Keratinocyte (primary cell): ENCODE results near the gene TRIM26. TPM values are rescaled to one million over a fixed set of nuclear protein-coding genes. Genes with fewer than 3 reads are reported as not detected.

Experiments
- DNase-seq: peaks from one replicate; pipeline ENCODE4 v3.0.0-alpha.2; 2011; ENCODE audit warnings: low read depth, missing footprints, low spot score
- FAIRE-seq: peaks from 2 replicates; lab custom pipeline; 2011; peaks lifted over from hg19 to GRCh38; lab: Jason Lieb, UNC
- H2AFZ ChIP-seq: 2 replicates; pipeline ENCODE4 v1.6.0; 2012; ENCODE audit warnings: low read length, control low read depth, inconsistent platforms; ENCODE audit not compliant: control insufficient read depth
- H3K27ac ChIP-seq: 2 replicates; pipeline ENCODE4 v1.5.1; 2011; ENCODE audit warnings: low read length; ENCODE audit not compliant: control insufficient read depth, insufficient read depth
- H3K27me3 ChIP-seq: 3 replicates; pipeline ENCODE4 v1.6.0; 2011; ENCODE audit warnings: low read length; ENCODE audit not compliant: control insufficient read depth, insufficient read depth; ENCODE audit errors: extremely low read depth
- H3K36me3 ChIP-seq, 2 experiments: 2 replicates in 1 of 2; 3 replicates in 1 of 2; pipeline ENCODE4 v1.5.1; 2011; ENCODE audit warnings: low read length in 2 of 2, mild to moderate bottlenecking in 1 of 2; ENCODE audit not compliant: control insufficient read depth in 2 of 2, insufficient read depth in 2 of 2; ENCODE audit errors: extremely low read depth in 1 of 2
- H3K4me1 ChIP-seq: 3 replicates; pipeline ENCODE4 v1.5.1; 2011; ENCODE audit warnings: low read length; ENCODE audit not compliant: control insufficient read depth, insufficient read depth; ENCODE audit errors: extremely low read depth
- H3K4me2 ChIP-seq: 3 replicates; pipeline ENCODE4 v1.6.0; 2011; ENCODE audit warnings: low read depth, low read length; ENCODE audit not compliant: control insufficient read depth, insufficient read depth; ENCODE audit errors: extremely low read depth
- H3K4me3 ChIP-seq, 3 experiments: fragments of 200-600 bp in 1 of 3; sonication (generic) in 1 of 3; 2 replicates in 2 of 3; 3 replicates in 1 of 3; pipeline ENCODE4 v1.5.1; 2011 to 2016; ENCODE audit warnings: low read length in 3 of 3, mild to moderate bottlenecking in 3 of 3, control low read depth in 2 of 3, inconsistent platforms in 1 of 3, low read depth in 1 of 3, mixed read lengths in 1 of 3, mixed run types in 1 of 3, moderate library complexity in 1 of 3; ENCODE audit not compliant: control insufficient read depth in 2 of 3, insufficient read depth in 2 of 3; ENCODE audit errors: extremely low read depth in 1 of 3
- H3K79me2 ChIP-seq: 2 replicates; pipeline ENCODE4 v1.6.0; 2012; ENCODE audit warnings: low read length; ENCODE audit not compliant: control insufficient read depth, insufficient read depth
- H3K9ac ChIP-seq: 3 replicates; pipeline ENCODE4 v1.6.0; 2011; ENCODE audit warnings: low read length; ENCODE audit not compliant: control insufficient read depth, insufficient read depth; ENCODE audit errors: extremely low read depth
- H3K9me1 ChIP-seq: 3 replicates; pipeline ENCODE4 v1.6.0; 2011; ENCODE audit warnings: low read length; ENCODE audit not compliant: control insufficient read depth, insufficient read depth; ENCODE audit errors: extremely low read depth
- H3K9me3 ChIP-seq: 2 replicates; pipeline ENCODE4 v1.5.1; 2012; ENCODE audit warnings: low read depth, low read length; ENCODE audit not compliant: control insufficient read depth
- H4K20me1 ChIP-seq: 3 replicates; pipeline ENCODE4 v1.6.0; 2011; ENCODE audit warnings: low read length; ENCODE audit not compliant: control insufficient read depth, insufficient read depth; ENCODE audit errors: extremely low read depth
- EZH2 ChIP-seq: IDR thresholded peaks from one replicate; pipeline ENCODE4 v1.6.1; 2012; ENCODE audit warnings: inconsistent platforms, mild to moderate bottlenecking, low read length, moderate library complexity
- dilution Hi-C: fragments of 300-500 bp; cut with MboI; formaldehyde crosslinking; loops from one replicate; pipeline ENCODE4 v1.7.0; 2020; ENCODE audit warnings: low sequenced_read_pairs; ENCODE audit not compliant: extremely low pct_ligation_motif_present
- polyA plus RNA-seq, 5 experiments: library from polyadenylated mRNA; depleted of rRNA in 3 of 5; stranded (reverse) in 3 of 5; stranded (forward) in 1 of 5; unstranded in 1 of 5; fragments of >200 nt; gene quantifications; 1 replicate in 1 of 5; 2 replicates in 3 of 5; 3 replicates in 1 of 5; pipeline versions ENCODE4 v1.2.1 to v1.2.3, GENCODE V29; 2011 to 2012; ENCODE audit warnings: missing spikeins in 2 of 5, low read depth in 1 of 5, low replicate concordance in 1 of 5
- TF ChIP-seq, protein P1 (sequence below), 3 experiments: IDR thresholded peaks in 1 of 3; conservative IDR thresholded peaks in 1 of 3; optimal IDR thresholded peaks in 1 of 3; 2 replicates in 2 of 3; 3 replicates in 1 of 3; pipeline versions ENCODE3 to v1.5.1; 2011; ENCODE audit warnings: low read length in 3 of 3, mild to moderate bottlenecking in 3 of 3, moderate library complexity in 2 of 3, control low read depth in 1 of 3, inconsistent platforms in 1 of 3; ENCODE audit not compliant: insufficient read depth in 2 of 3; ENCODE audit errors: extremely low read depth in 1 of 3

The TRIM26 gene
- polyA plus RNA-seq, 1 donor (not counting 4 experiments of a cell fraction or from before 2014, with no cell fraction given) = 34.7 TPM

DNA sequence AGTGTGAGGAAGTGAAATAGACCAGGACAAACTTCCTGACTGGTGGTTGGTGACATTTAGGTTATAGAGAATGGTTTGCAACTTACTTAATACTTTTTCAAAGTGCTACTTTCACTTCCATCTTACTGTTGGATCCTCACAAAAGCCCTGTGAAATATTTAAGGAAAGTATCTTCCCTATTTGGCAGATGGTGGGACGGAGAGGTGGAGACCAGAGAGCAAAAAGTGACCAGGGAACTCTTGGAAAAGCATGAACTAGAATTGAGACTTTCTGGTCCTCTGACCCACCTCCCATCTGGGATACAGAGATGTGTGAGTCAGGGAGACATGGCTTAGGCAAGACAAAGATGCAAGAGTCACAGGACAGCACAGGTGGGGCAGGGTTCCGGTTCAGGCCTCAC lies 55.2 kb downstream of the TRIM26 start:
- H4K20me1 ChIP-seq = no peaks in the 10 kb centered on the region
- DNase-seq (no peak), FAIRE-seq (no peak)
- dilution Hi-C loops = no loop called here
- no peak overlapping the region for H3K4me3 ChIP-seq
- H3K36me3 ChIP-seq = no peaks in the 10 kb centered on the region
- H3K27ac ChIP-seq = no peak overlapping the region
- TF ChIP-seq, protein P1, sequence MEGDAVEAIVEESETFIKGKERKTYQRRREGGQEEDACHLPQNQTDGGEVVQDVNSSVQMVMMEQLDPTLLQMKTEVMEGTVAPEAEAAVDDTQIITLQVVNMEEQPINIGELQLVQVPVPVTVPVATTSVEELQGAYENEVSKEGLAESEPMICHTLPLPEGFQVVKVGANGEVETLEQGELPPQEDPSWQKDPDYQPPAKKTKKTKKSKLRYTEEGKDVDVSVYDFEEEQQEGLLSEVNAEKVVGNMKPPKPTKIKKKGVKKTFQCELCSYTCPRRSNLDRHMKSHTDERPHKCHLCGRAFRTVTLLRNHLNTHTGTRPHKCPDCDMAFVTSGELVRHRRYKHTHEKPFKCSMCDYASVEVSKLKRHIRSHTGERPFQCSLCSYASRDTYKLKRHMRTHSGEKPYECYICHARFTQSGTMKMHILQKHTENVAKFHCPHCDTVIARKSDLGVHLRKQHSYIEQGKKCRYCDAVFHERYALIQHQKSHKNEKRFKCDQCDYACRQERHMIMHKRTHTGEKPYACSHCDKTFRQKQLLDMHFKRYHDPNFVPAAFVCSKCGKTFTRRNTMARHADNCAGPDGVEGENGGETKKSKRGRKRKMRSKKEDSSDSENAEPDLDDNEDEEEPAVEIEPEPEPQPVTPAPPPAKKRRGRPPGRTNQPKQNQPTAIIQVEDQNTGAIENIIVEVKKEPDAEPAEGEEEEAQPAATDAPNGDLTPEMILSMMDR (optimal IDR thresholded peaks at IDR 0.05 in 1 of 3, IDR thresholded peaks at IDR 0.05 in 1 of 3, conservative IDR thresholded peaks at IDR 0.05 in 1 of 3; ENCODE audit: extremely low read depth in 1 of 3, insufficient read depth in 2 of 3, low read length in 3 of 3) = no peak
- no peak for TF ChIP-seq EZH2
- H3K9me1 ChIP-seq = no peaks in the 10 kb centered on the region
- no peaks in the 10 kb centered on the region for H3K79me2 ChIP-seq
- no peak overlapping the region for H3K4me2 ChIP-seq
- peaks cover 9% of the 10 kb centered on the region for H3K27me3 ChIP-seq
- peaks cover 26% of the 10 kb centered on the region for H3K4me1 ChIP-seq
- no peak overlapping the region for H3K9ac ChIP-seq
- no peak overlapping the region for H2AFZ ChIP-seq
- H3K9me3 ChIP-seq = no peaks in the 10 kb centered on the region

DNA sequence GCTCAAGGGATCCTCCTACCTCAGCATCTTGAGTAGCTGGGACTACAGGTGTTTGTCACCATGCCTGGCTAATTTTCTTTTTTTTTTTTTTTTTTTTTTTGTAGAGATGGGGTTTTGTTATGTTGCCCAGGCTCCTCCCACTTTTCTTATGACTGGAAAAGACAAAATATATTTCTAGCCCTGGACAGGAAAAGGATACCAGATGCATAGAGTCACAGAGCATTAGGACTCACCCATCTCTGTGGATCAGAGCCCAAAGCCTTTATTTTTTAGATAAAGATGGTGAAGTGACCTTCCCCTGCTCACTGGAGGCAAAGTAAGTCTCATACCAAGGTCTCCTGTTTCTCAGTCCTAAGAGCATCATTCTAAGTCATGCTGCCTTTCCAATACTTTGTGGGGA lies 55.6 kb downstream of the TRIM26 start:
- no peak overlapping the region for H3K4me2 ChIP-seq
- DNase-seq = no peak
- no peak for FAIRE-seq

More for the DNA sequence above, 55.6 kb downstream of the TRIM26 start:
- Histone ChIP-seq H3K4me3 (no peak overlapping the region), H3K79me2 (no peaks in the 10 kb centered on the region), H3K9ac (no peak overlapping the region), H3K4me1 (peaks cover 26% of the 10 kb centered on the region), H3K27me3 (peaks cover 9% of the 10 kb centered on the region), H3K27ac (no peak overlapping the region), H3K36me3 (no peaks in the 10 kb centered on the region), H3K9me3 (no peaks in the 10 kb centered on the region), H3K9me1 (no peaks in the 10 kb centered on the region), H4K20me1 (no peaks in the 10 kb centered on the region), H2AFZ (no peak overlapping the region)
- TF ChIP-seq EZH2 = no peak
- TF ChIP-seq, protein P1 (optimal IDR thresholded peaks at IDR 0.05 in 1 of 3, IDR thresholded peaks at IDR 0.05 in 1 of 3, conservative IDR thresholded peaks at IDR 0.05 in 1 of 3; ENCODE audit: extremely low read depth in 1 of 3, insufficient read depth in 2 of 3, low read length in 3 of 3) = no peak
- dilution Hi-C loops = no loop called here
